ENCODE data around the gene SIPA1L3.

DNA sequence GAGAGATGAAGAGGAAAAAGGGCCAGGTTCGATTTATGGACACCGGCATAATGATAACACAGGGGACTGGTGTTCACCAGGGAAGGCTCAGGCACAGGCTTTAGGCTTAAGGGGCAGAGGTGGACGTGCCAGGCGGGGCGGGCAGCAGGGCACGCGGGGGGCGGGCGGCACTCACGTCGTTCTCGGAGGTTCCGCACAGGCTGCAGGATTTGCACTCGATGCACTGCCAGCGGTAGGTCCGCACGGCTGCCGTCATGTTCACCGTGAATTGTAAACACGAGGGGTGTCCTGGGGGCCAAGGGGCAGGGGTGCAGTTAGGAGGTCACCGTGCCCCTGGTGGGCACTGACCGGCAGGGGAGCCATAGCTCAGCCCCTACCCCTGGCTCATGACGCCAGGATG is 306.5 kb downstream of the SIPA1L3 start:
- TF ChIP-seq, protein P1, sequence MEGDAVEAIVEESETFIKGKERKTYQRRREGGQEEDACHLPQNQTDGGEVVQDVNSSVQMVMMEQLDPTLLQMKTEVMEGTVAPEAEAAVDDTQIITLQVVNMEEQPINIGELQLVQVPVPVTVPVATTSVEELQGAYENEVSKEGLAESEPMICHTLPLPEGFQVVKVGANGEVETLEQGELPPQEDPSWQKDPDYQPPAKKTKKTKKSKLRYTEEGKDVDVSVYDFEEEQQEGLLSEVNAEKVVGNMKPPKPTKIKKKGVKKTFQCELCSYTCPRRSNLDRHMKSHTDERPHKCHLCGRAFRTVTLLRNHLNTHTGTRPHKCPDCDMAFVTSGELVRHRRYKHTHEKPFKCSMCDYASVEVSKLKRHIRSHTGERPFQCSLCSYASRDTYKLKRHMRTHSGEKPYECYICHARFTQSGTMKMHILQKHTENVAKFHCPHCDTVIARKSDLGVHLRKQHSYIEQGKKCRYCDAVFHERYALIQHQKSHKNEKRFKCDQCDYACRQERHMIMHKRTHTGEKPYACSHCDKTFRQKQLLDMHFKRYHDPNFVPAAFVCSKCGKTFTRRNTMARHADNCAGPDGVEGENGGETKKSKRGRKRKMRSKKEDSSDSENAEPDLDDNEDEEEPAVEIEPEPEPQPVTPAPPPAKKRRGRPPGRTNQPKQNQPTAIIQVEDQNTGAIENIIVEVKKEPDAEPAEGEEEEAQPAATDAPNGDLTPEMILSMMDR (IDR thresholded peaks at IDR 0.05; ENCODE audit: poor library complexity) = no peak
- TF ChIP-seq EZH2 (IDR thresholded peaks at IDR 0.05; ENCODE audit: borderline replicate concordance) (no peak), EZH2phosphoT487 (IDR thresholded peaks at IDR 0.05; ENCODE audit: low read depth, severe bottlenecking, unreplicated experiment) (no peak)
